SU-DHL-6 (cell line): ENCODE data around the gene FANCD2.

ENCODE experiments used
- EZH2phosphoT487 ChIP-seq: fragments of 200-600 bp; sonication (generic), shearing (Covaris generic); conservative IDR thresholded peaks from 2 replicates; pipeline ENCODE4 v1.6.1; 2018; ENCODE audit warnings: mild to moderate bottlenecking, antibody characterized with exemption, low read length, moderate library complexity, mixed read lengths
- TF ChIP-seq, protein P1 (sequence below): fragments of 200-600 bp; sonication (generic); IDR thresholded peaks from one replicate; pipeline ENCODE4 v1.5.1; 2017; ENCODE audit warnings: antibody characterized with exemption, mild to moderate bottlenecking, low read length, moderate library complexity; ENCODE audit not compliant: insufficient read depth, poor library complexity, severe bottlenecking

DNA sequence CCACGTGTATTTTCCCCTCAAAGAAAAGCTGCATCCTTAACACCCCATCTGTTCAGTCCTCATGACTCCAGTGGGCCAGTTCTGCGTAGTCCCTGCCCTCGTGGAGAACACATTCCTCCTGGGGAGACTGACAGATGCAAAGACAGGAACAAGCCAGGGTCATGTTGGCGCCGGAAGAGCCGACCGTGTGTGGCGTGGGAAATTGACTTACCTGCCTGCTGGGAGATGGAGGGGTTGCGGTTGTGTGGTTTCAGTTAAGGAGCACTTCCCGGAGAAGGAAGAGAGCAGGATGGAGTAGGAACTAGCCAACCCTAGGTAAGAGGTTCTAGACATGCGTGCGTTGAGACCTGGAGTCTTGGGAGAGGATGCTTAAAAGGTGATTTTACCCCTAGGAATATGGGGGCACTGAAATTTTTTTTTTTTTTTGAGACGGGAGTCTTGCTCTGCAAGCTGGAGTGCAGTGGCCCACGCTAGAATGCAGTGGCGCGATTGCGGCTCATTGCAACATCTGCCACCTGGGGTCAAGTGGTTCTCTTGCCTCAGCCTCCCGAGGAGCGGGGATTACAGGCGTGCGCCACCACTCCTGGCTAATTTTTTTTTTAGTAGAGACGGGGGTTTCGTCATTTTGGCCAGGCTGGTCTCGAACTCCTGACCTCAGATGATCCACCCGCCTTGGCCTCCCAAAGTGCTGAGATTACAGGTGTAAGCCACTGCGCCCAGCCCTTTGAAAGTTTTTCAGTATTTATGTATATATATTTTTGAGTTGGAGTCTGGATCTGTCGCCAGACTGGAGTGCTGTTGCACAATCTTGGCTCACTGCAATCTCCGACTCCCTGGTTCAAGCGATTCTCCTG, 116.7 kb downstream of the FANCD2 start:
- TF ChIP-seq, protein P1, sequence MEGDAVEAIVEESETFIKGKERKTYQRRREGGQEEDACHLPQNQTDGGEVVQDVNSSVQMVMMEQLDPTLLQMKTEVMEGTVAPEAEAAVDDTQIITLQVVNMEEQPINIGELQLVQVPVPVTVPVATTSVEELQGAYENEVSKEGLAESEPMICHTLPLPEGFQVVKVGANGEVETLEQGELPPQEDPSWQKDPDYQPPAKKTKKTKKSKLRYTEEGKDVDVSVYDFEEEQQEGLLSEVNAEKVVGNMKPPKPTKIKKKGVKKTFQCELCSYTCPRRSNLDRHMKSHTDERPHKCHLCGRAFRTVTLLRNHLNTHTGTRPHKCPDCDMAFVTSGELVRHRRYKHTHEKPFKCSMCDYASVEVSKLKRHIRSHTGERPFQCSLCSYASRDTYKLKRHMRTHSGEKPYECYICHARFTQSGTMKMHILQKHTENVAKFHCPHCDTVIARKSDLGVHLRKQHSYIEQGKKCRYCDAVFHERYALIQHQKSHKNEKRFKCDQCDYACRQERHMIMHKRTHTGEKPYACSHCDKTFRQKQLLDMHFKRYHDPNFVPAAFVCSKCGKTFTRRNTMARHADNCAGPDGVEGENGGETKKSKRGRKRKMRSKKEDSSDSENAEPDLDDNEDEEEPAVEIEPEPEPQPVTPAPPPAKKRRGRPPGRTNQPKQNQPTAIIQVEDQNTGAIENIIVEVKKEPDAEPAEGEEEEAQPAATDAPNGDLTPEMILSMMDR = no peak
- no peak for TF ChIP-seq EZH2phosphoT487
